Measurements from ENCODE around the gene ABITRAM. TPM values are rescaled to one million over a fixed set of nuclear protein-coding genes. Genes with fewer than 3 reads are reported as not detected.
"Not testable (repeated sequence)": the region's sequence is repeated elsewhere in the genome, so short reads cannot be mapped to it uniquely, and the experiment has no call there.

Gene ABITRAM
- total RNA-seq, 6 donors from 2014 or later: 7.8 to 18.9 (median 10.5) TPM

GRCh38 chr9:108911820-108912219 lies 22.4 kb upstream of the ABITRAM start:
- Histone ChIP-seq H3K4me3 (no peak overlapping the region), H3K36me3 (peaks cover 15 to 100% (median 52%) of the 10 kb centered on the region in 4 donors), H3K9me3 (no peaks in the 10 kb centered on the region), H3K4me1 (no peaks in the 10 kb centered on the region), H3K27me3 (no peaks in the 10 kb centered on the region), H3K27ac (no peak overlapping the region)
- TF ChIP-seq EP300 (IDR thresholded peaks at IDR 0.05) (no peak), CTCF (IDR thresholded peaks at IDR 0.05) (no peak), POLR2A (IDR thresholded peaks at IDR 0.05) (no peak), POLR2AphosphoS5 (IDR thresholded peaks at IDR 0.05) (no peak)
- WGBS, 2 donors: 25 to 47% methylated on average over 1 of the region's 1 CpG
- ATAC-seq (ENCODE audit: low FRiP score in 2 of 2) (no peak), DNase-seq (no peak)

GRCh38 chr9:108913391-108913790 lies 20.8 kb upstream of the ABITRAM start:
- H3K27me3 ChIP-seq: no peaks in the 10 kb centered on the region
- TF ChIP-seq POLR2AphosphoS5 (IDR thresholded peaks at IDR 0.05) (no peak), EP300 (IDR thresholded peaks at IDR 0.05) (no peak), CTCF (IDR thresholded peaks at IDR 0.05) (no peak), POLR2A (IDR thresholded peaks at IDR 0.05) (no peak)
- H3K9me3 ChIP-seq: no peaks in the 10 kb centered on the region
- 89 to 92% methylated on average over 5 of the region's 5 CpGs for WGBS, 2 donors
- no peak for ATAC-seq (ENCODE audit: low FRiP score in 2 of 2)
- peaks cover 9 to 100% (median 52%) of the 10 kb centered on the region in 4 donors for H3K36me3 ChIP-seq
- H3K27ac ChIP-seq: no peak overlapping the region
- no peak for DNase-seq
- H3K4me1 ChIP-seq: no peaks in the 10 kb centered on the region
- H3K4me3 ChIP-seq: no peak overlapping the region

- H3K9me3 ChIP-seq: no peaks in the 10 kb centered on the region
- H3K4me1 ChIP-seq: no peaks in the 10 kb centered on the region
- no peak for ATAC-seq (ENCODE audit: low FRiP score in 2 of 2)
- no peak for DNase-seq
- 91 to 92% methylated on average over 6 of the region's 6 CpGs for WGBS, 2 donors
- H3K36me3 ChIP-seq: peaks cover 11 to 93% (median 54%) of the 10 kb centered on the region in 4 donors
- TF ChIP-seq EP300 (IDR thresholded peaks at IDR 0.05) (no peak), CTCF (IDR thresholded peaks at IDR 0.05) (no peak), POLR2A (IDR thresholded peaks at IDR 0.05) (no peak), POLR2AphosphoS5 (IDR thresholded peaks at IDR 0.05) (no peak)
- no peak overlapping the region for H3K4me3 ChIP-seq
- no peak overlapping the region for H3K27ac ChIP-seq
- H3K27me3 ChIP-seq: no peaks in the 10 kb centered on the region
Measured at GRCh38 chr9:108919517-108919916, 14.7 kb upstream of the ABITRAM start.

- not testable (repeated sequence) for H3K9me3 ChIP-seq; H3K4me3 ChIP-seq; H3K4me1 ChIP-seq; DNase-seq; H3K27me3 ChIP-seq; ATAC-seq (ENCODE audit: low FRiP score in 2 of 2); H3K27ac ChIP-seq
- WGBS, 2 donors: 88 to 90% methylated on average over 1 of the region's 1 CpG
- peaks cover 12 to 93% (median 55%) of the 10 kb centered on the region in 4 donors for H3K36me3 ChIP-seq
Measured at GRCh38 chr9:108920401-108920800, 13.8 kb upstream of the ABITRAM start.

GRCh38 chr9:108921200-108921599 lies 13.0 kb upstream of the ABITRAM start:
- Histone ChIP-seq H3K9me3 (no peaks in the 10 kb centered on the region), H3K27ac (no peak overlapping the region), H3K36me3 (peaks cover 20 to 93% (median 54%) of the 10 kb centered on the region in 4 donors), H3K4me1 (no peaks in the 10 kb centered on the region), H3K27me3 (no peaks in the 10 kb centered on the region), H3K4me3 (no peak overlapping the region)
- WGBS, 2 donors: 43 to 59% methylated on average over 1 of the region's 1 CpG
- no peak for TF ChIP-seq CTCF (IDR thresholded peaks at IDR 0.05)
- TF ChIP-seq EP300 (IDR thresholded peaks at IDR 0.05): no peak
- TF ChIP-seq POLR2AphosphoS5 (IDR thresholded peaks at IDR 0.05): no peak
- no peak for TF ChIP-seq POLR2A (IDR thresholded peaks at IDR 0.05)
- ATAC-seq (ENCODE audit: low FRiP score in 2 of 2) (no peak), DNase-seq (no peak)
